Neuronal stem cell (in vitro differentiated cells): ENCODE data around the gene TULP4.
"Not testable (repeated sequence)": the region's sequence is repeated elsewhere in the genome, so short reads cannot be mapped to it uniquely, and the experiment has no call there.

ENCODE experiments used
- DNase-seq: peaks from one replicate; pipeline ENCODE4 v3.0.0-alpha.2; 2013; ENCODE audit warnings: low spot score
- H2AFZ ChIP-seq: one replicate; pipeline ENCODE4 v1.6.1; 2013; ENCODE audit warnings: mild to moderate bottlenecking, low read length, inconsistent platforms
- H2AK5ac ChIP-seq: 2 replicates; pipeline ENCODE4 v1.6.1; 2013; ENCODE audit warnings: low read depth, mild to moderate bottlenecking, inconsistent platforms, low read length, moderate library complexity, mixed read lengths
- H2BK120ac ChIP-seq: 2 replicates; pipeline ENCODE4 v1.6.1; 2013; ENCODE audit warnings: low read depth, mild to moderate bottlenecking, inconsistent platforms, low read length, moderate library complexity, mixed read lengths
- H2BK12ac ChIP-seq: one replicate; pipeline ENCODE4 v1.6.1; 2013; ENCODE audit warnings: low read length, inconsistent platforms
- H2BK15ac ChIP-seq: 2 replicates; pipeline ENCODE4 v1.6.1; 2013; ENCODE audit warnings: mild to moderate bottlenecking, low read length, inconsistent platforms, mixed read lengths
- H2BK5ac ChIP-seq: one replicate; pipeline ENCODE4 v1.6.1; 2013; ENCODE audit warnings: inconsistent platforms, mild to moderate bottlenecking, low read length, moderate library complexity
- H3K14ac ChIP-seq: one replicate; pipeline ENCODE4 v1.6.1; 2013; ENCODE audit warnings: low read length, inconsistent platforms
- H3K18ac ChIP-seq: 2 replicates; pipeline ENCODE4 v1.6.1; 2013; ENCODE audit warnings: low read length, inconsistent platforms
- H3K23ac ChIP-seq: 2 replicates; pipeline ENCODE4 v1.6.1; 2013; ENCODE audit warnings: low read depth, mild to moderate bottlenecking, mixed read lengths, low read length, inconsistent platforms; ENCODE audit not compliant: poor library complexity
- H3K27ac ChIP-seq: replicated peaks from 3 replicates; pipeline ENCODE4 v1.5.1; 2013; ENCODE audit warnings: low read length, inconsistent platforms
- H3K27me3 ChIP-seq, 3 experiments: 2 replicates each; pipeline ENCODE4 v1.6.1; 2013; ENCODE audit warnings: low read length in 3 of 3, mild to moderate bottlenecking in 2 of 3, inconsistent platforms in 1 of 3, low read depth in 1 of 3, mixed read lengths in 1 of 3, moderate library complexity in 1 of 3; ENCODE audit not compliant: control insufficient read depth in 3 of 3, insufficient read depth in 3 of 3
- H3K36me3 ChIP-seq, 2 donors: replicated peaks in 1 of 2; 2 replicates each; pipeline ENCODE4 v1.6.1; 2013; ENCODE audit warnings: low read length in 2 of 2; ENCODE audit not compliant: control insufficient read depth in 2 of 2, insufficient read depth in 2 of 2
- H3K4ac ChIP-seq: 2 replicates; pipeline ENCODE4 v1.6.1; 2013; ENCODE audit warnings: inconsistent platforms, mild to moderate bottlenecking, low read length, moderate library complexity
- H3K4me1 ChIP-seq, 2 donors: 1 replicate in 1 of 2; 2 replicates in 1 of 2; pipeline ENCODE4 v1.6.1; 2013; ENCODE audit warnings: low read length in 2 of 2, low read depth in 1 of 2; ENCODE audit not compliant: control insufficient read depth in 2 of 2, insufficient read depth in 1 of 2
- H3K4me2 ChIP-seq: one replicate; pipeline ENCODE4 v1.6.1; 2013; ENCODE audit warnings: mild to moderate bottlenecking, low read length, inconsistent platforms; ENCODE audit not compliant: insufficient read depth, poor library complexity, severe bottlenecking
- H3K4me3 ChIP-seq, 2 donors: 2 replicates each; pipeline ENCODE4 v1.5.1; 2013; ENCODE audit warnings: low read length in 2 of 2, mild to moderate bottlenecking in 2 of 2, inconsistent platforms in 1 of 2, moderate library complexity in 1 of 2
- H3K79me1 ChIP-seq: one replicate; pipeline ENCODE4 v1.6.1; 2013; ENCODE audit warnings: low read depth, mild to moderate bottlenecking, inconsistent platforms, low read length, moderate library complexity
- H3K9ac ChIP-seq: one replicate; pipeline ENCODE4 v1.6.1; 2013; ENCODE audit warnings: mild to moderate bottlenecking, low read depth, low read length, inconsistent platforms; ENCODE audit not compliant: poor library complexity
- H3K9me3 ChIP-seq, 2 donors: replicated peaks in 1 of 2; 2 replicates each; pipeline versions ENCODE3 to v1.6.1; 2013; ENCODE audit warnings: low read length in 2 of 2, mild to moderate bottlenecking in 2 of 2, inconsistent platforms in 1 of 2, low read depth in 1 of 2, mixed read lengths in 1 of 2, moderate library complexity in 1 of 2; ENCODE audit not compliant: control insufficient read depth in 2 of 2, insufficient read depth in 1 of 2
- H4K8ac ChIP-seq: one replicate; pipeline ENCODE4 v1.6.1; 2013; ENCODE audit warnings: low read depth, mild to moderate bottlenecking, inconsistent platforms, low read length, moderate library complexity
- H4K91ac ChIP-seq: one replicate; pipeline ENCODE4 v1.6.1; 2013; ENCODE audit warnings: low read length, low read depth, mild to moderate bottlenecking, inconsistent platforms; ENCODE audit not compliant: poor library complexity
- WGBS, 2 donors: extraction: QIAGEN DNeasy Blood & Tissue Kit; methylation state at CpG; one replicate each; pipeline ENCODE4 v1.1.7; 2013; ENCODE audit warnings: missing lambda C conversion rate in 2 of 2, mixed read lengths in 1 of 2; ENCODE audit not compliant: insufficient read length in 2 of 2, insufficient replicate concordance in 1 of 2; ENCODE audit errors: extremely low coverage in 2 of 2; 5-methylcytosine and 5-hydroxymethylcytosine counted together

The TULP4 gene

GRCh38 chr6:158295976-158296853 is 16.1 kb upstream of the TULP4 start:
- H3K14ac ChIP-seq, H2BK12ac ChIP-seq, H3K4me3 ChIP-seq, H3K27me3 ChIP-seq, H3K9ac ChIP-seq, H2AK5ac ChIP-seq, H2BK5ac ChIP-seq, H2BK15ac ChIP-seq, H3K27ac ChIP-seq, H4K8ac ChIP-seq, H3K23ac ChIP-seq, H3K4ac ChIP-seq, H2AFZ ChIP-seq, H3K4me1 ChIP-seq, H4K91ac ChIP-seq, H3K18ac ChIP-seq, H3K4me2 ChIP-seq, DNase-seq, H3K79me1 ChIP-seq, H2BK120ac ChIP-seq: not testable (repeated sequence)
- H3K9me3 ChIP-seq, result peaks cover 2 to 36% of the 10 kb centered on the region in 2 donors
- H3K36me3 ChIP-seq, result peaks cover 0 to 38% of the 10 kb centered on the region in 2 donors
- no CpG with 5 or more reads among the region's 11 CpGs for WGBS, 2 donors

- H4K91ac ChIP-seq, H2BK12ac ChIP-seq, H3K4me2 ChIP-seq, H3K23ac ChIP-seq, DNase-seq, H2AFZ ChIP-seq, H3K4me1 ChIP-seq, H4K8ac ChIP-seq, H3K27me3 ChIP-seq, H3K14ac ChIP-seq, H3K79me1 ChIP-seq, H3K4me3 ChIP-seq, H2AK5ac ChIP-seq, H3K18ac ChIP-seq, H2BK15ac ChIP-seq, H3K9ac ChIP-seq, H2BK120ac ChIP-seq, H2BK5ac ChIP-seq, H3K4ac ChIP-seq, H3K27ac ChIP-seq: not testable (repeated sequence)
- no CpG with 5 or more reads among the region's 7 CpGs for WGBS, 2 donors
- peaks cover 2 to 34% of the 10 kb centered on the region in 2 donors for H3K9me3 ChIP-seq
- peaks cover 0 to 36% of the 10 kb centered on the region in 2 donors for H3K36me3 ChIP-seq
Measured at GRCh38 chr6:158296854-158297324, 15.4 kb upstream of the TULP4 start.

GRCh38 chr6:158297657-158298056 is 14.6 kb upstream of the TULP4 start:
- H2AK5ac ChIP-seq, H3K9ac ChIP-seq, H3K27ac ChIP-seq, H3K4me1 ChIP-seq, H3K14ac ChIP-seq, H2BK15ac ChIP-seq, H3K23ac ChIP-seq, H3K79me1 ChIP-seq, H3K4ac ChIP-seq, H2BK5ac ChIP-seq, H3K27me3 ChIP-seq, DNase-seq, H4K91ac ChIP-seq, H2AFZ ChIP-seq, H3K18ac ChIP-seq, H4K8ac ChIP-seq, H2BK12ac ChIP-seq, H2BK120ac ChIP-seq, H3K4me3 ChIP-seq, H3K4me2 ChIP-seq: not testable (repeated sequence)
- peaks cover 2 to 34% of the 10 kb centered on the region in 2 donors for H3K9me3 ChIP-seq
- no CpG with 5 or more reads among the region's 10 CpGs for WGBS, 2 donors
- peaks cover 0 to 36% of the 10 kb centered on the region in 2 donors for H3K36me3 ChIP-seq

GRCh38 chr6:158300306-158301143 is 11.7 kb upstream of the TULP4 start:
- DNase-seq, H3K4me3 ChIP-seq, H3K27me3 ChIP-seq, H3K4me1 ChIP-seq, H2BK5ac ChIP-seq, H3K4ac ChIP-seq, H3K79me1 ChIP-seq, H2BK120ac ChIP-seq, H2BK12ac ChIP-seq, H3K23ac ChIP-seq, H3K4me2 ChIP-seq, H4K91ac ChIP-seq, H2AFZ ChIP-seq, H2AK5ac ChIP-seq, H3K14ac ChIP-seq, H2BK15ac ChIP-seq, H4K8ac ChIP-seq, H3K18ac ChIP-seq, H3K9ac ChIP-seq, H3K27ac ChIP-seq: not testable (repeated sequence)
- Histone ChIP-seq H3K36me3 (peaks cover 0 to 28% of the 10 kb centered on the region in 2 donors), H3K9me3 (peaks cover 0 to 28% of the 10 kb centered on the region in 2 donors)
- no CpG with 5 or more reads among the region's 10 CpGs for WGBS, 2 donors
